ENCODE results near the gene DPRX.

Gene DPRX

GRCh38 chr19:53655042-53655665 lies 23.4 kb downstream of the DPRX start:
- H3K4me3 ChIP-seq (ENCODE audit: low read depth, low read length) = no peak overlapping the region
- TF ChIP-seq CTCF (IDR thresholded peaks at IDR 0.05; ENCODE audit: low read depth, low read length) = no peak

- no peak overlapping the region for H3K4me3 ChIP-seq (ENCODE audit: low read depth, low read length)
- TF ChIP-seq CTCF (IDR thresholded peaks at IDR 0.05; ENCODE audit: low read depth, low read length) = no peak
These were observed 25.5 kb downstream of the DPRX start for GRCh38 chr19:53657330-53657729.

GRCh38 chr19:53657778-53658177 lies 26.0 kb downstream of the DPRX start:
- TF ChIP-seq CTCF (IDR thresholded peaks at IDR 0.05; ENCODE audit: low read depth, low read length) = no peak

GRCh38 chr19:53659292-53659691 lies 27.5 kb downstream of the DPRX start:
- TF ChIP-seq CTCF (IDR thresholded peaks at IDR 0.05; ENCODE audit: low read depth, low read length) = no peak
- H3K4me3 ChIP-seq (ENCODE audit: low read depth, low read length) = no peak overlapping the region

More at GRCh38 chr19:53657778-53658177, 26.0 kb downstream of the DPRX start:
- no peak overlapping the region for H3K4me3 ChIP-seq (ENCODE audit: low read depth, low read length)

- TF ChIP-seq CTCF (IDR thresholded peaks at IDR 0.05; ENCODE audit: low read depth, low read length) = no peak
- H3K4me3 ChIP-seq (ENCODE audit: low read depth, low read length) = no peak overlapping the region
These were observed 28.8 kb downstream of the DPRX start for GRCh38 chr19:53660584-53660983.

GRCh38 chr19:53662209-53662608 lies 30.4 kb downstream of the DPRX start:
- no peak for TF ChIP-seq CTCF (IDR thresholded peaks at IDR 0.05; ENCODE audit: low read depth, low read length)
- H3K4me3 ChIP-seq (ENCODE audit: low read depth, low read length) = no peak overlapping the region

- no peak for TF ChIP-seq CTCF (IDR thresholded peaks at IDR 0.05; ENCODE audit: low read depth, low read length)
- H3K4me3 ChIP-seq (ENCODE audit: low read depth, low read length) = no peak overlapping the region
These were observed 32.4 kb downstream of the DPRX start for GRCh38 chr19:53664152-53664551.
